GM12873 (cell line): ENCODE data around the gene RAB6B.

Experiments used
- TF ChIP-seq, protein P1 (sequence below): IDR thresholded peaks from 2 replicates; pipeline ENCODE4 v1.5.1; 2012; ENCODE audit warnings: low read depth, mild to moderate bottlenecking, moderate library complexity, low read length, control low read depth; ENCODE audit not compliant: insufficient read depth; ENCODE audit errors: missing control alignments

The RAB6B gene

DNA sequence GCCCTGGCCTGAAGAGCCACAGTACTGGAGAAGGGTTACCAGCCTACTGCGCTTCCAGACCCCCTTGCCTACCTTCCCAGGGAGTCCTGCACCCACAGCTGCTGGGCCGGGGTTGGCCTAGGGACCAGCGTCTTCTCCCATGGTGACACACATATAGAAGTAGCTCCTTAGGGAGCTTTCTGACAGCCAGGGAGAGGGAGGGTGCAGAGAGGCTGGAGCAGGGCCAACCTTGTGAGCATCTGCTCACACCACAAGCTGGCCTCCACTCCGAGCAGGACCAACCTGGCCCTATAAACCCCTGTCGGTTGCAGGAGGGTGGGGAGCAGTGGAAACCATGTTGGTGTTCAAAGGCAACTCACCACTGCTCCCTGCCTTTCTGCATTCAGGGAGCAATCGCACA, 54.9 kb downstream of the RAB6B start:
- TF ChIP-seq, protein P1, sequence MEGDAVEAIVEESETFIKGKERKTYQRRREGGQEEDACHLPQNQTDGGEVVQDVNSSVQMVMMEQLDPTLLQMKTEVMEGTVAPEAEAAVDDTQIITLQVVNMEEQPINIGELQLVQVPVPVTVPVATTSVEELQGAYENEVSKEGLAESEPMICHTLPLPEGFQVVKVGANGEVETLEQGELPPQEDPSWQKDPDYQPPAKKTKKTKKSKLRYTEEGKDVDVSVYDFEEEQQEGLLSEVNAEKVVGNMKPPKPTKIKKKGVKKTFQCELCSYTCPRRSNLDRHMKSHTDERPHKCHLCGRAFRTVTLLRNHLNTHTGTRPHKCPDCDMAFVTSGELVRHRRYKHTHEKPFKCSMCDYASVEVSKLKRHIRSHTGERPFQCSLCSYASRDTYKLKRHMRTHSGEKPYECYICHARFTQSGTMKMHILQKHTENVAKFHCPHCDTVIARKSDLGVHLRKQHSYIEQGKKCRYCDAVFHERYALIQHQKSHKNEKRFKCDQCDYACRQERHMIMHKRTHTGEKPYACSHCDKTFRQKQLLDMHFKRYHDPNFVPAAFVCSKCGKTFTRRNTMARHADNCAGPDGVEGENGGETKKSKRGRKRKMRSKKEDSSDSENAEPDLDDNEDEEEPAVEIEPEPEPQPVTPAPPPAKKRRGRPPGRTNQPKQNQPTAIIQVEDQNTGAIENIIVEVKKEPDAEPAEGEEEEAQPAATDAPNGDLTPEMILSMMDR, result no peak

DNA sequence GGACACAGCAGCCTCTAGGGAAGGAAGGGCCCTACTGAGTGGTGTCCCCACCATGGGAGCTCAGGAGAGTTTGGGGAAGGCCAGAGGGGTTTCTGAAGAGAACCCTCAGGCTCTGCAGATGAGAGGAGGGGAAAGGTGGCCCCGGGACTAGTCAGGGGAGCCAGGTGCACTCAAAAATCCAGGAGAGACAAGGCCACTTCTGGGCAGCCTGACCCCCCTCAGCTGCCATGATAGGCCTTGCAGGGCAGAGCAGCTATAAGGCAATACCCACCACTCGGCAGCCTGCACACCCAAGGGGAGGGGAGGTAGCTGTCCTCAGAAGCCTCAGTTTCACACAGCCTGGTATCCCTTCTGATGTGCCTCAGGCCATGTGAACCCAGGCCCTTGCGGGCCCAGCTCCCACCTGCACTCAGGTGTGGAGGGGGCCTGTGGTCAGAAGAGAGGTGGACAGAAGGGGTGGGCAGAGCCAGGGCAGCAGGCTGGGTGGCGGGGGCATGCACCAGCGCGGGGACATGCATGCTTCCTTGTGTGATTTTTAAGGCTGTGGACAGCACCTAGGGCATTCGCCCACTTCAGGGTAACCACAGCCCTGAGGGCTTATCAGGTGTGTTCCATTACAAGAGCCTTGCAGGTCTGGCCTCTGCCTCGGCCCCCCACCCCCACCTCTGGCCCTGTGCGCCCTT, 55.5 kb downstream of the RAB6B start:
- TF ChIP-seq, protein P1, result no peak

GRCh38 chr3:133838916-133839800, 56.5 kb downstream of the RAB6B start:
- TF ChIP-seq, protein P1, result no peak

GRCh38 chr3:133838296-133838789, 57.3 kb downstream of the RAB6B start:
- TF ChIP-seq, protein P1, result no peak

- TF ChIP-seq, protein P1, result no peak
Measured at GRCh38 chr3:133837487-133838295, 58.0 kb downstream of the RAB6B start.

- TF ChIP-seq, protein P1, result no peak
Measured at GRCh38 chr3:133836497-133837158, 59.1 kb downstream of the RAB6B start.
